ENCODE measurements around the gene SLC7A7.

- TF ChIP-seq, protein P1, sequence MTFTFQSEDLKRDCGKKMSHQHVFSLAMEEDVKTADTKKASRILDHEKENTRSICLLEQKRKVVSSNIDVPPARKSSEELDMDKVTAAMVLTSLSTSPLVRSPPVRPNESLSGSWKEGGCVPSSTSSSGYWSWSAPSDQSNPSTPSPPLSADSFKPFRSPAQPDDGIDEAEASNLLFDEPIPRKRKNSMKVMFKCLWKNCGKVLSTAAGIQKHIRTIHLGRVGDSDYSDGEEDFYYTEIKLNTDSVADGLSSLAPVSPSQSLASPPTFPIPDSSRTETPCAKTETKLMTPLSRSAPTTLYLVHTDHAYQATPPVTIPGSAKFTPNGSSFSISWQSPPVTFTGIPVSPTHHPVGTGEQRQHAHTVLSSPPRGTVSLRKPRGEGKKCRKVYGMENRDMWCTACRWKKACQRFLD (tag by site-specific recombination; IDR thresholded peaks at IDR 0.05): no peak
- TF ChIP-seq KLF10 (tag by site-specific recombination; IDR thresholded peaks at IDR 0.05) (no peak), REST (tag by site-specific recombination; IDR thresholded peaks at IDR 0.05) (no peak), ZNF510 (tag by site-specific recombination; IDR thresholded peaks at IDR 0.05; ENCODE audit: insufficient replicate concordance) (no peak), ZNF624 (tag by site-specific recombination; IDR thresholded peaks at IDR 0.05) (no peak), ZNF677 (tag by site-specific recombination; IDR thresholded peaks at IDR 0.05) (no peak), ZNF843 (tag by site-specific recombination; IDR thresholded peaks at IDR 0.05) (no peak), KLF8 (tag by site-specific recombination; IDR thresholded peaks at IDR 0.05) (no peak), CTCF (tag by site-specific recombination; IDR thresholded peaks at IDR 0.05) (no peak), ZNF549 (tag by site-specific recombination; IDR thresholded peaks at IDR 0.05) (no peak)
- TF ChIP-seq, protein P2, sequence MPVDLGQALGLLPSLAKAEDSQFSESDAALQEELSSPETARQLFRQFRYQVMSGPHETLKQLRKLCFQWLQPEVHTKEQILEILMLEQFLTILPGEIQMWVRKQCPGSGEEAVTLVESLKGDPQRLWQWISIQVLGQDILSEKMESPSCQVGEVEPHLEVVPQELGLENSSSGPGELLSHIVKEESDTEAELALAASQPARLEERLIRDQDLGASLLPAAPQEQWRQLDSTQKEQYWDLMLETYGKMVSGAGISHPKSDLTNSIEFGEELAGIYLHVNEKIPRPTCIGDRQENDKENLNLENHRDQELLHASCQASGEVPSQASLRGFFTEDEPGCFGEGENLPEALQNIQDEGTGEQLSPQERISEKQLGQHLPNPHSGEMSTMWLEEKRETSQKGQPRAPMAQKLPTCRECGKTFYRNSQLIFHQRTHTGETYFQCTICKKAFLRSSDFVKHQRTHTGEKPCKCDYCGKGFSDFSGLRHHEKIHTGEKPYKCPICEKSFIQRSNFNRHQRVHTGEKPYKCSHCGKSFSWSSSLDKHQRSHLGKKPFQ (tag by site-specific recombination; IDR thresholded peaks at IDR 0.05): no peak
- TF ChIP-seq, protein P3, sequence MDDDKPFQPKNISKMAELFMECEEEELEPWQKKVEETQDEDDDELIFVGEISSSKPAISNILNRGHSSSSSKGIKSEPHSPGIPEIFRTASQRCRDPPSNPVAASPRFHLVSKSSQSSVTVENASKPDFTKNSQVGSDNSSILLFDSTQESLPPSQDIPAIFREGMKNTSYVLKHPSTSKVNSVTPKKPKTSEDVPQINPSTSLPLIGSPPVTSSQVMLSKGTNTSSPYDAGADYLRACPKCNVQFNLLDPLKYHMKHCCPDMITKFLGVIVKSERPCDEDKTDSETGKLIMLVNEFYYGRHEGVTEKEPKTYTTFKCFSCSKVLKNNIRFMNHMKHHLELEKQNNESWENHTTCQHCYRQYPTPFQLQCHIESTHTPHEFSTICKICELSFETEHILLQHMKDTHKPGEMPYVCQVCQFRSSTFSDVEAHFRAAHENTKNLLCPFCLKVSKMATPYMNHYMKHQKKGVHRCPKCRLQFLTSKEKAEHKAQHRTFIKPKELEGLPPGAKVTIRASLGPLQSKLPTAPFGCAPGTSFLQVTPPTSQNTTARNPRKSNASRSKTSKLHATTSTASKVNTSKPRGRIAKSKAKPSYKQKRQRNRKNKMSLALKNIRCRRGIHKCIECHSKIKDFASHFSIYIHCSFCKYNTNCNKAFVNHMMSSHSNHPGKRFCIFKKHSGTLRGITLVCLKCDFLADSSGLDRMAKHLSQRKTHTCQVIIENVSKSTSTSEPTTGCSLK (tag by site-specific recombination; IDR thresholded peaks at IDR 0.05): no peak
- TF ChIP-seq, protein P4, sequence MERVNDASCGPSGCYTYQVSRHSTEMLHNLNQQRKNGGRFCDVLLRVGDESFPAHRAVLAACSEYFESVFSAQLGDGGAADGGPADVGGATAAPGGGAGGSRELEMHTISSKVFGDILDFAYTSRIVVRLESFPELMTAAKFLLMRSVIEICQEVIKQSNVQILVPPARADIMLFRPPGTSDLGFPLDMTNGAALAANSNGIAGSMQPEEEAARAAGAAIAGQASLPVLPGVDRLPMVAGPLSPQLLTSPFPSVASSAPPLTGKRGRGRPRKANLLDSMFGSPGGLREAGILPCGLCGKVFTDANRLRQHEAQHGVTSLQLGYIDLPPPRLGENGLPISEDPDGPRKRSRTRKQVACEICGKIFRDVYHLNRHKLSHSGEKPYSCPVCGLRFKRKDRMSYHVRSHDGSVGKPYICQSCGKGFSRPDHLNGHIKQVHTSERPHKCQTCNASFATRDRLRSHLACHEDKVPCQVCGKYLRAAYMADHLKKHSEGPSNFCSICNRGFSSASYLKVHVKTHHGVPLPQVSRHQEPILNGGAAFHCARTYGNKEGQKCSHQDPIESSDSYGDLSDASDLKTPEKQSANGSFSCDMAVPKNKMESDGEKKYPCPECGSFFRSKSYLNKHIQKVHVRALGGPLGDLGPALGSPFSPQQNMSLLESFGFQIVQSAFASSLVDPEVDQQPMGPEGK (tag by site-specific recombination; IDR thresholded peaks at IDR 0.05): no peak
- TF ChIP-seq, protein P5, sequence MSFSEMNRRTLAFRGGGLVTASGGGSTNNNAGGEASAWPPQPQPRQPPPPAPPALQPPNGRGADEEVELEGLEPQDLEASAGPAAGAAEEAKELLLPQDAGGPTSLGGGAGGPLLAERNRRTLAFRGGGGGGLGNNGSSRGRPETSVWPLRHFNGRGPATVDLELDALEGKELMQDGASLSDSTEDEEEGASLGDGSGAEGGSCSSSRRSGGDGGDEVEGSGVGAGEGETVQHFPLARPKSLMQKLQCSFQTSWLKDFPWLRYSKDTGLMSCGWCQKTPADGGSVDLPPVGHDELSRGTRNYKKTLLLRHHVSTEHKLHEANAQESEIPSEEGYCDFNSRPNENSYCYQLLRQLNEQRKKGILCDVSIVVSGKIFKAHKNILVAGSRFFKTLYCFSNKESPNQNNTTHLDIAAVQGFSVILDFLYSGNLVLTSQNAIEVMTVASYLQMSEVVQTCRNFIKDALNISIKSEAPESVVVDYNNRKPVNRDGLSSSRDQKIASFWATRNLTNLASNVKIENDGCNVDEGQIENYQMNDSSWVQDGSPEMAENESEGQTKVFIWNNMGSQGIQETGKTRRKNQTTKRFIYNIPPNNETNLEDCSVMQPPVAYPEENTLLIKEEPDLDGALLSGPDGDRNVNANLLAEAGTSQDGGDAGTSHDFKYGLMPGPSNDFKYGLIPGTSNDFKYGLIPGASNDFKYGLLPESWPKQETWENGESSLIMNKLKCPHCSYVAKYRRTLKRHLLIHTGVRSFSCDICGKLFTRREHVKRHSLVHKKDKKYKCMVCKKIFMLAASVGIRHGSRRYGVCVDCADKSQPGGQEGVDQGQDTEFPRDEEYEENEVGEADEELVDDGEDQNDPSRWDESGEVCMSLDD (tag by site-specific recombination; IDR thresholded peaks at IDR 0.05): no peak
These were observed 45.9 kb downstream of the SLC7A7 start for GRCh38 chr14:22769369-22769768.
